GM19372 (cell line): ENCODE measurements around the gene EDA.

ENCODE experiments used
- ATAC-seq: cut with Tn5 transposase; IDR thresholded peaks from one replicate; pipeline ENCODE4 v1.9.1; 2021; ENCODE audit warnings: mild to moderate bottlenecking, low read depth, moderate library complexity; ENCODE audit not compliant: unreplicated experiment

EDA gene

DNA sequence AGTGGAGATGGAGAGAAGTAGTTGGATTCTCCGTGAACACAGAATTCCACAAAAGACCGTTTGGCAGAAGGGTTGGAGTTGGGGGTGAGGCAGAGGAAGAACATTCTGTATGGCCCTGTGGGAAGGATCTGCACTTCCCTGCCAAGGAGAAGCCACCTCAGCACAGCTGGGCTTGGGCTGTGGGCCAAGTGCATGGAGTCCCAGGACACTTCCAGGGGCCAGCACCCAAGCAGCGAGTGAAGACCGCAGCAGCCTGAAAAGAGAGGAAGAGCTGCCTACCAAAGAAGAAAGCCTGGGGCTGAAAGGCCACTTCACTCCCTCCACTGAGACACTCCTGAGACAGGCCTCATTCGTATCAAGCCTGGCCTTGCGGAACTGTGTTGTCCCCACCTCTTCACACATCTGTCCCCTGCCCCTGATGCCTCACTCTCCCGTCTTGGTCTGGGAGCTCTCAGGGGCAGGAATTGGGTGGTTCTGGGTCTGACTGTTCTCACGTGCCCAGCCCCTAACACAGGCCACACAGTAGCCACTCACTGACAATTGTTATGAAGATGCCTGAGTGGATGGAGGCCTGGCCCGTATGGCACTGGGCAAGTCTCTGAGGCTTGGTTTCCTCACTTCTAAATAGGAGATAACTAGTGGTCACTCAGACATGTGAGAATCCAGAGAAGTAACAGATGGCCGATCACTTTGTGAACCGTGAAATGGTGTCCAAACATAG is 437.1 kb downstream of the EDA start:
- ATAC-seq: no peak

DNA sequence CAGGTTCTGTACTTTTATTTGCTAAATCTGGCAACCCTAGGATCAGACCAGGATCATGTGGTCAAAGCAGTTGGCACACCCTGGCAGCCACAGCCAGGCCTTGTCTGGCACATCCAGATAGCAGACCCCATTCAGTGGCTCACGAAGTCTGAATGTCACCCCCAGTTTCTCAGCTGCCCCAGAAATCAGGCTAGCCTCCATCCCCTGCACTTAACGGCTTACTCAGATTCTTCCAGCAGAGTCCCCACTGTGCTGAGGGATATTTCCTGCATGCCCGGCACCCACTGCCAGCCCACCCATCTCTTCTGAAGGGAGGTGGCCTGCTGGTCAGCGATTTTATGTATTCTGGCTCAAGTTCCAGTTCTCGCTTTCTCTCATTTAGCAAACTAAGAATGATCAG is 438.5 kb downstream of the EDA start:
- no peak for ATAC-seq

DNA sequence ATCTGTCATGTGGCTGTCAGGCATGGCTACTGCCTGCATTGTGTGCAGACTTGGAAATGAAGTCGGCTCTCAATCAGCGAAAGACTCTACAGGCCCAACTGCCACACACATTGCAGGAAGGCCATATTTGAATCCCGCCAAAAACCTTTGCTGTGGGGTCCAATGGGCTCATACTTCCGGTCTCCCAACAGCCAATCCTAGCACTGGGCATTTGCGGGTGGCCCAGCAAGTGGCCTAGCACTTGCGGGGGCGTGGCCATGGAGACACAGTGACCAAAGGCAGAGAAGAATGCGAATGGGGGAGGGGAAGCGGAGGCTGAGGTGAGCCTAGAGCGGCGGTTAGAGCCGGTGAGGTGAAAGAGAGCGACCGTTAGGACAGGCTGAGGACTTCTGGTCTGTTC is 446.2 kb downstream of the EDA start, which contains the start of gene OTUD6A:
TSS of gene OTUD6A (plus strand) at position 382 of the 400 bp plus-strand sequence. CDS start 68 bp downstream, outside the sequence.
- no peak for ATAC-seq

GRCh38 chrX:70062961-70063550 is 447.1 kb downstream of the EDA start:
- ATAC-seq: no peak

DNA sequence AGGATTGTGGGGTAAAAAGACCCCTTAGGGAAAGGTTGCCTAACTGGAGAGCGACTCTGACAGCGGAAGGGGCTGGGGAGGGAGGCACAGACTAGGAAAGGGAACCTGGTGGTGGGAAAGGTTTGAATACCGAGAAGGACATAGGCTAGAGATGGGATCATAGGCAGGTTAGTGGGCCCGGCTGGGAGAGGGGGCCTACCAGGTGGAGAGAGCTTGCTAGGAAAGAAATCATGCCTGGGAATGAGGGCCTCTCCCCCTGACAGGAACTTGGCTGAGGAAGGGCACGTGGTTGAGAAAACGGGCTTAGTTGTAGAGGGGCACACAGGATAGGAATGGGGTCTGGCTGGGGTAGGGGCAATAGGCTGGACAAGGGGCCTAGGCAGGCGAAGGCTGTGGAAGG is 450.7 kb downstream of the EDA start:
- no peak for ATAC-seq

DNA sequence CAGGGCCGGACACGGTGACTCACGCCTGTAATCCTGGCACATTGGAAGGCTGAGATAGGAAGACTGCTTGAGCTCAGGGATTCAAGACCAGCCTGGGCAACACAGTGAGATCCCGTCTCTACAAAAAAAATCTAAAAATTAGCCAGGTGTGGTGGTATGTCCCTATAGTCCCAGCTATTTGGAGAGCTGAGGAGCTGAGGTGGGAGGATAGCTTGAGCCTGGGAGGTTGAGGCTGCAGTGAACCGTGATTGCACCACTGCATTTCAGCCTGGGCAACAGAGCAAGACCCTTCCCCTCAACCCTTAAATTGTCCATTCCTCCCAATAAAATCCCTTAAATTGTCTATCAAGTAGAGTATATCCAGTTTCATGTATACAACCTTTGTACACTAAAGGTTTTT is 463.4 kb downstream of the EDA start:
- no peak for ATAC-seq

GRCh38 chrX:70079870-70080269 is 464.0 kb downstream of the EDA start:
- ATAC-seq: no peak

DNA sequence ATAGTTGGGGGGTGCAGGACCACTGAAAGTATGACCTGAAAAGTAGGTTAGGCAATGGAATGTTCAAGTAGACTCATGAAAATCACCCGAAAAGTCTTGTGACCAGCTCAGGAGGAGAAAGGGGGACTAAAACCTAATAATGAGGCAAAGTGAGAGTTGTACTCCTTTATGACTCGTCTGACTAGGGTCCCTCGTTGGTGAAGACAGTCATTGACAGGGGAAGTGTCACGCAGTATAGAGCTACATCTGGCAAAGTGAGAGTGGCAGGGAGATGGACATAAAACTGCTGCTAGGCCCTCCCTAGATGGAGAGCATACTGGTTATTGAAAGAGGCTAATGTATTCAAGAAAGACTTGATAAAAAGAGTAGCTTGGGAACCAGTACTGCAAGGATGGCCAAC is 466.8 kb downstream of the EDA start:
- ATAC-seq: no peak

- ATAC-seq: no peak
These were observed 468.8 kb downstream of the EDA start for GRCh38 chrX:70084592-70085240.

DNA sequence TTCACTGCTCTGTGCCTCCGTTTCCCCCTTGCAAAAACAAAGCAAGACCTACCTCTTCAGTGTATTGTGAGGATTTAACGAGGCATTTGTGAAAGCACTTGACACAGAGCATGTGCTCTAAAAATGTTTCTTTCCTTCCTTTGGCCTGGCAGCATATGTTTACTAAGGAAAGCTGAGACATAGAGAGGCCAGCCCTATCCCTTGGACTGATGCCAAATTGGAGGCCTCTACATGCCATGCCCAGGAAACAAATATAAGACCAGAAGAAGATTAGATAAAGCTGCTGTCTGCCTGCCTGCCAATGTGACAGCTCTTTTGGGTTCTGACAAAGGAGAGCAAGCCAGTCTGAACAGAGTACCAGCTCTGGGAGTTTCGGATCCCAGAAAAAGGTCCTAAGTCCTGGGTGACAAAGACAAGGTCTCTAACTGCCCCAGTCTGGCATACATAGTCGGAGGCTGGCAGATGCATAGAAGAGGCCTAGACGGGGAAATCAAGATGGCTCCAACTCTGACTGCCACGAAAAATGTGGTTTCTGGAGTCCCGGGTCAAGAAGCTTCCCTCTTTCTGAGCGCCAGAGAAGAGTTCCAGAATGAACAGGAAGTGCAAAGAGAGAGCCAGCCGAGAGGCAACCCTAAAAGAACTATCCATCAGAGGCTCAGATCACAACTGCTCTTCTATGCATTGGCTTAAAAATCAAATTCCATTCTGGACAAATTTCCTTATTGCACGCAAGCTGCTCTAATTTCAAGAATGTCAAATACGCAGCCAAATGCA is 472.1 kb downstream of the EDA start:
- ATAC-seq: no peak

GRCh38 chrX:70088751-70089150 is 472.8 kb downstream of the EDA start:
- no peak for ATAC-seq
